BJ (cell line): ENCODE results near the gene ATF6. TPM values are rescaled to one million over a fixed set of nuclear protein-coding genes. Genes with fewer than 3 reads are reported as not detected.

ENCODE experiments used
- CTCF ChIA-PET: fragments of 350-600 bp; formaldehyde crosslinking; extraction: SDS; loops from one replicate; lab custom pipeline; 2021; ENCODE audit warnings: antibody characterized with exemption, inconsistent platforms; lab: Yijun Ruan, JAX
- POLR2A ChIA-PET: fragments of 300-600 bp; sonication (Branson Sonifier 250); formaldehyde crosslinking; extraction: SDS; loops from one replicate; lab custom pipeline; 2021; ENCODE audit warnings: antibody characterized with exemption; lab: Charles Lee
- DNase-seq: peaks from one replicate; pipeline ENCODE4 v3.0.0-alpha.2; 2011; ENCODE audit warnings: low read depth
- H3K27me3 ChIP-seq: 2 replicates; pipeline ENCODE4 v1.6.0; 2011; ENCODE audit warnings: low read length; ENCODE audit not compliant: control insufficient read depth, insufficient read depth
- H3K36me3 ChIP-seq: 2 replicates; pipeline ENCODE4 v1.5.1; 2011; ENCODE audit warnings: low read length; ENCODE audit not compliant: control insufficient read depth, insufficient read depth
- H3K4me3 ChIP-seq: 2 replicates; pipeline ENCODE4 v1.5.1; 2011; ENCODE audit warnings: low read depth, mild to moderate bottlenecking, control low read depth, low read length
- polyA plus RNA-seq: library from polyadenylated mRNA; depleted of rRNA; stranded (reverse); fragments of >200 nt; gene quantifications from 2 replicates; pipeline ENCODE4 v1.2.3, GENCODE V29; 2011
- TF ChIP-seq, protein P1 (sequence below): IDR thresholded peaks from 2 replicates; pipeline ENCODE4 v1.5.1; 2011; ENCODE audit warnings: low read depth, mild to moderate bottlenecking, control low read depth, inconsistent platforms, low read length, moderate library complexity; ENCODE audit not compliant: insufficient read depth

Gene ATF6
- polyA plus RNA-seq, 1 experiment: 22.2 TPM

GRCh38 chr1:161736335-161736969, 29.7 kb upstream of the ATF6 start:
- ChIA-PET CTCF (interaction anchor here (1.1 to 6.5 kb wide), 5 partner anchors 10 to 251 kb away, joined by 3 to 41 read pairs (median 12); partner anchors contain the start of gene DUSP12), POLR2A (no interaction called here)
- DNase-seq: no peak
- Histone ChIP-seq H3K4me3 (no peak overlapping the region), H3K36me3 (no peaks in the 10 kb centered on the region), H3K27me3 (no peaks in the 10 kb centered on the region)
- TF ChIP-seq, protein P1, sequence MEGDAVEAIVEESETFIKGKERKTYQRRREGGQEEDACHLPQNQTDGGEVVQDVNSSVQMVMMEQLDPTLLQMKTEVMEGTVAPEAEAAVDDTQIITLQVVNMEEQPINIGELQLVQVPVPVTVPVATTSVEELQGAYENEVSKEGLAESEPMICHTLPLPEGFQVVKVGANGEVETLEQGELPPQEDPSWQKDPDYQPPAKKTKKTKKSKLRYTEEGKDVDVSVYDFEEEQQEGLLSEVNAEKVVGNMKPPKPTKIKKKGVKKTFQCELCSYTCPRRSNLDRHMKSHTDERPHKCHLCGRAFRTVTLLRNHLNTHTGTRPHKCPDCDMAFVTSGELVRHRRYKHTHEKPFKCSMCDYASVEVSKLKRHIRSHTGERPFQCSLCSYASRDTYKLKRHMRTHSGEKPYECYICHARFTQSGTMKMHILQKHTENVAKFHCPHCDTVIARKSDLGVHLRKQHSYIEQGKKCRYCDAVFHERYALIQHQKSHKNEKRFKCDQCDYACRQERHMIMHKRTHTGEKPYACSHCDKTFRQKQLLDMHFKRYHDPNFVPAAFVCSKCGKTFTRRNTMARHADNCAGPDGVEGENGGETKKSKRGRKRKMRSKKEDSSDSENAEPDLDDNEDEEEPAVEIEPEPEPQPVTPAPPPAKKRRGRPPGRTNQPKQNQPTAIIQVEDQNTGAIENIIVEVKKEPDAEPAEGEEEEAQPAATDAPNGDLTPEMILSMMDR: no peak

- ChIA-PET CTCF (interaction anchor here (0.9 to 6.5 kb wide), 9 partner anchors 11 to 250 kb away, joined by 3 to 41 read pairs (median 5); partner anchors contain the start of gene DUSP12), POLR2A (no interaction called here)
- Histone ChIP-seq H3K4me3 (no peak overlapping the region), H3K36me3 (no peaks in the 10 kb centered on the region), H3K27me3 (no peaks in the 10 kb centered on the region)
- TF ChIP-seq, protein P1: no peak
- DNase-seq: no peak
Observed at GRCh38 chr1:161737625-161738024, 28.5 kb upstream of the ATF6 start.

DNA sequence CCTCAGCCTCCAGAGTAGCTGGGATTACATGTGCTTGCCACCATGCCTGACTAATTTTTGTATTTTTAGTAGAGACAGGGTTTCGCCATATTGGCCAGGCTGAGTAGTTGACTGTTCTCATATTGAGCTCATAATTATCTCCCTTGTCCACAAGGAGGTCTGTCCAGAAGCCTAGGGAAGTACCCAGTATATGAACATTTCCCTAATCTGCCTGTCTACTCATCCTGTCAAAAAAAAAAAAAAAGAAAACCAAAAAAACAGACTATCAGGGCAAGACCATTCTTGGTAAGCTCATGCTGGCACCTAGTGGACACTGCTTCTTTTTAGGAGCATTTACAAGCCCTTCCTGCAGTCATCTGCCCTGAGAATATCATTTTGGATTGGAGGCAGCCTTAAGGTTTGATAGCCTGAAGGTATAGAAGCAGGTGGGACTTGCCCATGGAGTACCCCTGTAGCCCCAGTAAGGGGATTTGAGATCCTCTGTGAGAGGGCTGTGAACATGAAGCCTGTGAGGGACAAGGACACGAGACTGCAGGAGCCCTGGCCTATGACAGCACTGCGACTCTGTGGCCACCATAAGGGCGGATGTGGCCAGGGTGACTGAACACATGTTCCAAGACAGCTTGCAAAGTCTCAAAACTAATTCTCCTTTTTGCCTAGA, 27.4 kb upstream of the ATF6 start:
- ChIA-PET CTCF (interaction anchor here (0.8 to 6.5 kb wide), 11 partner anchors 10 to 254 kb away, joined by 3 to 41 read pairs (median 5); partner anchors contain the start of gene DUSP12), POLR2A (no interaction called here)
- Histone ChIP-seq H3K36me3 (no peaks in the 10 kb centered on the region), H3K27me3 (no peaks in the 10 kb centered on the region), H3K4me3 (no peak overlapping the region)
- DNase-seq: no peak
- TF ChIP-seq, protein P1: peak; percentile 64

GRCh38 chr1:161739865-161740566, 26.1 kb upstream of the ATF6 start:
- no peaks in the 10 kb centered on the region for H3K27me3 ChIP-seq
- DNase-seq: no peak
- ChIA-PET CTCF (interaction anchor here (0.7 to 6.5 kb wide), 10 partner anchors 9 to 256 kb away, joined by 3 to 41 read pairs (median 10); partner anchors contain the start of gene DUSP12), POLR2A (no interaction called here)
- no peak overlapping the region for H3K4me3 ChIP-seq
- TF ChIP-seq, protein P1: no peak
- H3K36me3 ChIP-seq: no peaks in the 10 kb centered on the region

DNA sequence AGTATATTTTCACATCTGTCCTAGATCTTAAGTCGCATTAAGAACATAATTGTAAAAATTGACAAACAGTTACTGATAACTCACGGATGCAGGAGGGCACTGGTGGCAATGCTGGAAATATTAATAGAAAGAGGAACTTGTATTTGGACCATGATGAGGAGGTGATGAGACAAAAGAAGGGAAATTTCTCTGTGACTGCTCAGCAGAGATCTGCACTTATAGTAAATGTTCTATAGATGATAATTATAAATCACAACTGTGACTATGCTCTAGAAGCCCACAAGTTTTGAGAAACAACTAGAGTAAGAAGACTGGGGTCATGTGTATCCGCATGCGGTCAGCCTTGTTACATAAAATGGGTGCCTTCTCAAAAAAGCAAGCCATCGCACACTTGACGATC, 25.2 kb upstream of the ATF6 start:
- no peaks in the 10 kb centered on the region for H3K36me3 ChIP-seq
- H3K27me3 ChIP-seq: no peaks in the 10 kb centered on the region
- H3K4me3 ChIP-seq: no peak overlapping the region
- ChIA-PET CTCF (interaction anchor here (0.9 to 6.5 kb wide), 12 partner anchors 8 to 257 kb away, joined by 3 to 41 read pairs (median 6); partner anchors contain the start of gene DUSP12), POLR2A (no interaction called here)
- TF ChIP-seq, protein P1: no peak
- DNase-seq: no peak
